WTC11 (cell line): ENCODE results near the gene ETV7. TPM values are rescaled to one million over a fixed set of nuclear protein-coding genes. Genes with fewer than 3 reads are reported as not detected.

Experiments used
- ATAC-seq: fragments of 200-7000 bp; cut with Tn5 transposase; 2 replicates; pipeline ENCODE4 v1.10.0; 2021; ENCODE audit warnings: mild to moderate bottlenecking, moderate library complexity
- CTCF ChIA-PET: fragments of 300-600 bp; sonication (Branson Sonifier 250); formaldehyde crosslinking; loops from one replicate; lab custom pipeline; 2021; ENCODE audit warnings: antibody characterized with exemption; lab: Charles Lee
- POLR2A ChIA-PET: fragments of 350-600 bp; sonication (Branson Sonifier 250); formaldehyde crosslinking; loops from one replicate; lab custom pipeline; 2021; ENCODE audit warnings: antibody characterized with exemption; lab: Charles Lee
- DNase-seq: peaks from one replicate; pipeline ENCODE4 v3.0.0; 2021; ENCODE audit warnings: low spot score
- H3K27ac Mint-ChIP-seq: 2 replicates; pipeline ENCODE4 v1.8.0; 2021; ENCODE audit warnings: mixed read lengths
- H3K27me3 Mint-ChIP-seq: 2 replicates; pipeline ENCODE4 v1.8.0; 2021; ENCODE audit warnings: low read depth, mild to moderate bottlenecking, moderate library complexity, mixed read lengths
- H3K36me3 Mint-ChIP-seq: 2 replicates; pipeline ENCODE4 v1.8.0; 2021; ENCODE audit warnings: mixed read lengths
- H3K4me1 Mint-ChIP-seq: 2 replicates; pipeline ENCODE4 v1.8.0; 2022; ENCODE audit warnings: mixed read lengths
- H3K4me3 Mint-ChIP-seq: 2 replicates; pipeline ENCODE4 v1.8.0; 2021; ENCODE audit warnings: mild to moderate bottlenecking, moderate library complexity, mixed read lengths
- H3K9me3 Mint-ChIP-seq: 2 replicates; pipeline ENCODE4 v1.8.0; 2021; ENCODE audit warnings: mixed read lengths
- ATF6 ChIP-seq: sonication (generic); formaldehyde crosslinking; IDR thresholded peaks from 2 replicates; pipeline ENCODE4 v1.8.1; 2023; ENCODE audit warnings: mild to moderate bottlenecking, missing genetic modification reagents
- ETV6 ChIP-seq: sonication (generic); formaldehyde crosslinking; IDR thresholded peaks from 2 replicates; pipeline ENCODE4 v1.8.1; 2022; ENCODE audit warnings: mild to moderate bottlenecking, missing genetic modification reagents
- FOXP1 ChIP-seq: sonication (generic); formaldehyde crosslinking; IDR thresholded peaks from 2 replicates; pipeline ENCODE4 v1.8.0; 2022; ENCODE audit warnings: missing genetic modification reagents, mild to moderate bottlenecking, moderate library complexity, borderline replicate concordance
- GTF2I ChIP-seq: fragments of 250-450 bp; sonication (Bioruptor Pico); conservative IDR thresholded peaks from 2 replicates; pipeline ENCODE4 v1.4.0; 2021; ENCODE audit warnings: mild to moderate bottlenecking
- MYBL2 ChIP-seq: sonication (generic); formaldehyde crosslinking; IDR thresholded peaks from 2 replicates; pipeline ENCODE4 v1.8.1; 2023; ENCODE audit warnings: mild to moderate bottlenecking, moderate library complexity, missing genetic modification reagents
- NFYB ChIP-seq: sonication (generic); formaldehyde crosslinking; conservative IDR thresholded peaks from 2 replicates; pipeline ENCODE4 v1.8.0; 2022; ENCODE audit warnings: low read depth, missing genetic modification reagents
- RORB ChIP-seq: fragments of 250-450 bp; sonication (Bioruptor Pico); IDR thresholded peaks from 2 replicates; pipeline ENCODE4 v1.9.0; 2021; ENCODE audit warnings: mild to moderate bottlenecking
- SMAD3 ChIP-seq: sonication (generic); formaldehyde crosslinking; IDR thresholded peaks from 2 replicates; pipeline ENCODE4 v1.8.0; 2022; ENCODE audit warnings: missing genetic modification reagents, mild to moderate bottlenecking, borderline replicate concordance
- SOX15 ChIP-seq: fragments of 250-450 bp; sonication (Bioruptor Pico); IDR thresholded peaks from 2 replicates; pipeline ENCODE4 v1.9.0; 2021; ENCODE audit warnings: mild to moderate bottlenecking
- TEAD1 ChIP-seq: sonication (generic); formaldehyde crosslinking; IDR thresholded peaks from 2 replicates; pipeline ENCODE4 v1.8.0; 2022; ENCODE audit warnings: mild to moderate bottlenecking, missing genetic modification reagents
- TP53 ChIP-seq: sonication (generic); formaldehyde crosslinking; IDR thresholded peaks from 2 replicates; pipeline ENCODE4 v1.8.1; 2023; ENCODE audit warnings: mild to moderate bottlenecking, missing genetic modification reagents
- ZBTB21 ChIP-seq: sonication (generic); formaldehyde crosslinking; IDR thresholded peaks from 2 replicates; pipeline ENCODE4 v1.8.1; 2023; ENCODE audit warnings: mild to moderate bottlenecking, missing genetic modification reagents, borderline replicate concordance
- ZNF121 ChIP-seq: sonication (generic); formaldehyde crosslinking; IDR thresholded peaks from 2 replicates; pipeline ENCODE4 v1.8.0; 2023; ENCODE audit warnings: missing genetic modification reagents
- ZNF138 ChIP-seq: sonication (generic); formaldehyde crosslinking; conservative IDR thresholded peaks from 2 replicates; pipeline ENCODE4 v1.8.1; 2022; ENCODE audit warnings: mild to moderate bottlenecking, moderate library complexity, missing genetic modification reagents
- ZNF232 ChIP-seq: sonication (generic); formaldehyde crosslinking; IDR thresholded peaks from 2 replicates; pipeline ENCODE4 v1.8.0; 2022; ENCODE audit warnings: mild to moderate bottlenecking, missing genetic modification reagents
- ZNF423 ChIP-seq: fragments of 250-450 bp; sonication (Bioruptor Pico); IDR thresholded peaks from 2 replicates; pipeline ENCODE4 v2.1.2; 2022; ENCODE audit warnings: mild to moderate bottlenecking, moderate library complexity
- ZNF425 ChIP-seq: fragments of 250-450 bp; sonication (Bioruptor Pico); conservative IDR thresholded peaks from 2 replicates; pipeline ENCODE4 v1.9.0; 2021; ENCODE audit warnings: mild to moderate bottlenecking
- total RNA-seq: library from RNA; stranded (reverse); gene quantifications from 3 replicates; pipeline ENCODE4 v1.2.3, GENCODE V29; 2021
- TF ChIP-seq, protein P1 (sequence below): sonication (generic); formaldehyde crosslinking; IDR thresholded peaks from 2 replicates; pipeline ENCODE4 v1.8.1; 2023; ENCODE audit warnings: mild to moderate bottlenecking, missing genetic modification reagents, moderate library complexity
- TF ChIP-seq, protein P2 (sequence below): fragments of 250-450 bp; sonication (Bioruptor Pico); IDR thresholded peaks from 2 replicates; pipeline ENCODE4 v1.9.0; 2021; ENCODE audit warnings: mild to moderate bottlenecking, borderline replicate concordance
- TF ChIP-seq, protein P3 (sequence below): sonication (generic); formaldehyde crosslinking; IDR thresholded peaks from 2 replicates; pipeline ENCODE4 v1.8.0; 2022; ENCODE audit warnings: mild to moderate bottlenecking, missing genetic modification reagents
- TF ChIP-seq, protein P4 (sequence below): sonication (generic); formaldehyde crosslinking; conservative IDR thresholded peaks from 2 replicates; pipeline ENCODE4 v1.8.1; 2022; ENCODE audit warnings: mild to moderate bottlenecking, missing genetic modification reagents

Gene ETV7
- total RNA-seq, 1 experiment from 2014 or later, result 0.68 TPM

DNA sequence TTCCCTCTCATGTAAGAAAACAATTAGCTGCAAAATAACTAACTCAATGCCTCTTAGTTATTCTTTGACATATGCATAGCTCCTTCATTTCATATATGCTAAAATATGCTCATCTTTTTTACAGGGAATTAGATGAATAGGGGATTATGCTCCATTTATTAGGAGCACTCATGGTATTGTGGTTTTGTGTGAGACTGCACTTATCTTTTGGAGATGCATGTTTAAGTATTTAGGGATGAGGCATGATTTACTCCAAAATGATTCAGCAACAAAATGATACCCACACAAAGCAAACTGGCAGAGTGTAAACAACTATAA is 59.6 kb downstream of the ETV7 start:
- Mint-ChIP-seq H3K27ac (no peak overlapping the region), H3K4me1 (peaks cover 21% of the 10 kb centered on the region), H3K9me3 (no peaks in the 10 kb centered on the region), H3K36me3 (no peaks in the 10 kb centered on the region), H3K4me3 (no peak overlapping the region), H3K27me3 (no peaks in the 10 kb centered on the region; the same call in 1 of the 2 replicates)
- ATAC-seq, result no peak
- CTCF ChIA-PET, result interaction anchor here (0.7 to 4.9 kb wide), 4 partner anchors 13 to 37 kb away, joined by 3 to 47 read pairs (median 34); no protein-coding TSS in a partner anchor
- DNase-seq, result no peak
- POLR2A ChIA-PET, result no interaction called here
- TF ChIP-seq GTF2I, result no peak
- TF ChIP-seq ZNF423 (CRISPR knock-in tag), result no peak
- no peak for TF ChIP-seq ZNF232
- TF ChIP-seq ZNF121 (CRISPR knock-in tag), result no peak
- no peak for TF ChIP-seq TP53 (CRISPR knock-in tag)
- no peak for TF ChIP-seq ETV6 (CRISPR knock-in tag)
- TF ChIP-seq ZBTB21 (CRISPR knock-in tag), result no peak
- TF ChIP-seq, protein P1, sequence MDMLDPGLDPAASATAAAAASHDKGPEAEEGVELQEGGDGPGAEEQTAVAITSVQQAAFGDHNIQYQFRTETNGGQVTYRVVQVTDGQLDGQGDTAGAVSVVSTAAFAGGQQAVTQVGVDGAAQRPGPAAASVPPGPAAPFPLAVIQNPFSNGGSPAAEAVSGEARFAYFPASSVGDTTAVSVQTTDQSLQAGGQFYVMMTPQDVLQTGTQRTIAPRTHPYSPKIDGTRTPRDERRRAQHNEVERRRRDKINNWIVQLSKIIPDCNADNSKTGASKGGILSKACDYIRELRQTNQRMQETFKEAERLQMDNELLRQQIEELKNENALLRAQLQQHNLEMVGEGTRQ, result no peak
- TF ChIP-seq FOXP1 (CRISPR knock-in tag), result no peak
- TF ChIP-seq SOX15, result no peak
- TF ChIP-seq SMAD3 (CRISPR knock-in tag), result no peak

GRCh38 chr6:36327226-36327918 is 60.1 kb downstream of the ETV7 start:
- Mint-ChIP-seq H3K27me3 (no peaks in the 10 kb centered on the region; the same call in 1 of the 2 replicates), H3K27ac (no peak overlapping the region), H3K36me3 (no peaks in the 10 kb centered on the region), H3K4me1 (peaks cover 21% of the 10 kb centered on the region), H3K9me3 (no peaks in the 10 kb centered on the region), H3K4me3 (no peak overlapping the region)
- ChIA-PET CTCF (interaction anchor here (0.7 to 4.9 kb wide), 4 partner anchors 13 to 188 kb away, joined by 3 to 43 read pairs (median 14); no protein-coding TSS in a partner anchor), POLR2A (no interaction called here)
- no peak for DNase-seq
- no peak; the same call in 1 of the 2 replicates for ATAC-seq
- 0 out of 2 replicates have a peak, but pooled peaks have one; percentile 57 for TF ChIP-seq GTF2I
- TF ChIP-seq, protein P2, sequence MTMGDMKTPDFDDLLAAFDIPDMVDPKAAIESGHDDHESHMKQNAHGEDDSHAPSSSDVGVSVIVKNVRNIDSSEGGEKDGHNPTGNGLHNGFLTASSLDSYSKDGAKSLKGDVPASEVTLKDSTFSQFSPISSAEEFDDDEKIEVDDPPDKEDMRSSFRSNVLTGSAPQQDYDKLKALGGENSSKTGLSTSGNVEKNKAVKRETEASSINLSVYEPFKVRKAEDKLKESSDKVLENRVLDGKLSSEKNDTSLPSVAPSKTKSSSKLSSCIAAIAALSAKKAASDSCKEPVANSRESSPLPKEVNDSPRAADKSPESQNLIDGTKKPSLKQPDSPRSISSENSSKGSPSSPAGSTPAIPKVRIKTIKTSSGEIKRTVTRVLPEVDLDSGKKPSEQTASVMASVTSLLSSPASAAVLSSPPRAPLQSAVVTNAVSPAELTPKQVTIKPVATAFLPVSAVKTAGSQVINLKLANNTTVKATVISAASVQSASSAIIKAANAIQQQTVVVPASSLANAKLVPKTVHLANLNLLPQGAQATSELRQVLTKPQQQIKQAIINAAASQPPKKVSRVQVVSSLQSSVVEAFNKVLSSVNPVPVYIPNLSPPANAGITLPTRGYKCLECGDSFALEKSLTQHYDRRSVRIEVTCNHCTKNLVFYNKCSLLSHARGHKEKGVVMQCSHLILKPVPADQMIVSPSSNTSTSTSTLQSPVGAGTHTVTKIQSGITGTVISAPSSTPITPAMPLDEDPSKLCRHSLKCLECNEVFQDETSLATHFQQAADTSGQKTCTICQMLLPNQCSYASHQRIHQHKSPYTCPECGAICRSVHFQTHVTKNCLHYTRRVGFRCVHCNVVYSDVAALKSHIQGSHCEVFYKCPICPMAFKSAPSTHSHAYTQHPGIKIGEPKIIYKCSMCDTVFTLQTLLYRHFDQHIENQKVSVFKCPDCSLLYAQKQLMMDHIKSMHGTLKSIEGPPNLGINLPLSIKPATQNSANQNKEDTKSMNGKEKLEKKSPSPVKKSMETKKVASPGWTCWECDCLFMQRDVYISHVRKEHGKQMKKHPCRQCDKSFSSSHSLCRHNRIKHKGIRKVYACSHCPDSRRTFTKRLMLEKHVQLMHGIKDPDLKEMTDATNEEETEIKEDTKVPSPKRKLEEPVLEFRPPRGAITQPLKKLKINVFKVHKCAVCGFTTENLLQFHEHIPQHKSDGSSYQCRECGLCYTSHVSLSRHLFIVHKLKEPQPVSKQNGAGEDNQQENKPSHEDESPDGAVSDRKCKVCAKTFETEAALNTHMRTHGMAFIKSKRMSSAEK, result no peak
- TF ChIP-seq, all 79 proteins: peak for 1

- POLR2A ChIA-PET, result interaction anchor here (0.5 kb wide), 1 partner anchor 11 kb away, joined by 6 read pairs; no protein-coding TSS in a partner anchor
- CTCF ChIA-PET, result interaction anchor here (0.7 to 4.9 kb wide), 3 partner anchors 14 to 187 kb away, joined by 3 to 43 read pairs (median 24); no protein-coding TSS in a partner anchor
- H3K4me3 Mint-ChIP-seq, result no peak overlapping the region
- no peak overlapping the region for H3K27ac Mint-ChIP-seq
- H3K4me1 Mint-ChIP-seq, result peaks cover 21% of the 10 kb centered on the region
- ATAC-seq, result no peak
- no peaks in the 10 kb centered on the region for H3K9me3 Mint-ChIP-seq
- H3K27me3 Mint-ChIP-seq, result no peaks in the 10 kb centered on the region
- H3K36me3 Mint-ChIP-seq, result no peaks in the 10 kb centered on the region
- DNase-seq, result no peak
- TF ChIP-seq MYBL2 (CRISPR knock-in tag), result no peak
- no peak for TF ChIP-seq ETV6 (CRISPR knock-in tag)
- TF ChIP-seq, protein P3, sequence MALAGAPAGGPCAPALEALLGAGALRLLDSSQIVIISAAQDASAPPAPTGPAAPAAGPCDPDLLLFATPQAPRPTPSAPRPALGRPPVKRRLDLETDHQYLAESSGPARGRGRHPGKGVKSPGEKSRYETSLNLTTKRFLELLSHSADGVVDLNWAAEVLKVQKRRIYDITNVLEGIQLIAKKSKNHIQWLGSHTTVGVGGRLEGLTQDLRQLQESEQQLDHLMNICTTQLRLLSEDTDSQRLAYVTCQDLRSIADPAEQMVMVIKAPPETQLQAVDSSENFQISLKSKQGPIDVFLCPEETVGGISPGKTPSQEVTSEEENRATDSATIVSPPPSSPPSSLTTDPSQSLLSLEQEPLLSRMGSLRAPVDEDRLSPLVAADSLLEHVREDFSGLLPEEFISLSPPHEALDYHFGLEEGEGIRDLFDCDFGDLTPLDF (CRISPR knock-in tag), result no peak
- TF ChIP-seq RORB (CRISPR knock-in tag), result no peak
- TF ChIP-seq ZNF425, result no peak
- TF ChIP-seq TEAD1 (CRISPR knock-in tag), result no peak
- TF ChIP-seq ATF6, result no peak
- TF ChIP-seq ZNF138 (CRISPR knock-in tag), result no peak
- TF ChIP-seq, protein P4, sequence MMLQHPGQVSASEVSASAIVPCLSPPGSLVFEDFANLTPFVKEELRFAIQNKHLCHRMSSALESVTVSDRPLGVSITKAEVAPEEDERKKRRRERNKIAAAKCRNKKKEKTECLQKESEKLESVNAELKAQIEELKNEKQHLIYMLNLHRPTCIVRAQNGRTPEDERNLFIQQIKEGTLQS (CRISPR knock-in tag), result no peak
- TF ChIP-seq NFYB (CRISPR knock-in tag), result no peak
- no peak for TF ChIP-seq FOXP1 (CRISPR knock-in tag)
Measured at GRCh38 chr6:36326356-36326995, 61.0 kb downstream of the ETV7 start.
